HepG2 (cell line): ENCODE data around the gene EPM2AIP1.

Experiments used
- CHCHD3 ChIP-seq: sonication (generic); formaldehyde crosslinking; IDR thresholded peaks from 2 replicates; pipeline ENCODE4 v1.8.0; 2022; ENCODE audit warnings: mild to moderate bottlenecking, missing genetic modification reagents, moderate library complexity
- FOXC1 ChIP-seq: sonication (generic); formaldehyde crosslinking; IDR thresholded peaks from 2 replicates; pipeline ENCODE4 v1.8.0; 2022; ENCODE audit warnings: mild to moderate bottlenecking, missing genetic modification reagents, borderline replicate concordance
- PCBP2 ChIP-seq: fragments of 200-400 bp; formaldehyde crosslinking; optimal IDR thresholded peaks from 2 replicates; pipeline ENCODE3; 2018; ENCODE audit warnings: low read length, low read depth; ENCODE audit not compliant: poor library complexity, severe bottlenecking
- PHF20 ChIP-seq: sonication (generic); formaldehyde crosslinking; IDR thresholded peaks from 2 replicates; pipeline ENCODE4 v1.5.0; 2020; ENCODE audit warnings: mild to moderate bottlenecking, missing genetic modification reagents
- SETDB1 ChIP-seq: sonication (generic); formaldehyde crosslinking; IDR thresholded peaks from 2 replicates; pipeline ENCODE4 v1.5.1; 2020; ENCODE audit warnings: missing genetic modification reagents, mild to moderate bottlenecking, borderline replicate concordance
- SMARCE1 ChIP-seq: fragments of 450-650 bp; IDR thresholded peaks from 2 replicates; pipeline ENCODE4 v1.6.1; 2017; ENCODE audit warnings: borderline replicate concordance
- U2AF1 ChIP-seq: fragments of 200-400 bp; formaldehyde crosslinking; optimal IDR thresholded peaks from 2 replicates; pipeline ENCODE3; 2017; ENCODE audit warnings: mild to moderate bottlenecking, low read depth, low read length
- ZNF263 ChIP-seq: sonication (generic); formaldehyde crosslinking; IDR thresholded peaks from 2 replicates; pipeline ENCODE4 v1.4.0; 2020; ENCODE audit warnings: missing genetic modification reagents
- ZNF354B ChIP-seq: sonication (generic); formaldehyde crosslinking; IDR thresholded peaks from 2 replicates; pipeline ENCODE4 v1.8.0; 2022; ENCODE audit warnings: mild to moderate bottlenecking, missing genetic modification reagents

- TF ChIP-seq PHF20 (CRISPR knock-in tag) (no peak), ZNF354B (CRISPR knock-in tag) (no peak), U2AF1 (no peak), SETDB1 (CRISPR knock-in tag) (no peak), PCBP2 (no peak), ZNF263 (no peak), CHCHD3 (CRISPR knock-in tag) (no peak), SMARCE1 (no peak), FOXC1 (no peak)
Measured at GRCh38 chr3:37037352-37037751, 44.4 kb upstream of the EPM2AIP1 start.
